ENCODE results near the gene RPS15.
"Not testable (repeated sequence)": the region's sequence is repeated elsewhere in the genome, so short reads cannot be mapped to it uniquely, and the experiment has no call there.

The RPS15 gene

DNA sequence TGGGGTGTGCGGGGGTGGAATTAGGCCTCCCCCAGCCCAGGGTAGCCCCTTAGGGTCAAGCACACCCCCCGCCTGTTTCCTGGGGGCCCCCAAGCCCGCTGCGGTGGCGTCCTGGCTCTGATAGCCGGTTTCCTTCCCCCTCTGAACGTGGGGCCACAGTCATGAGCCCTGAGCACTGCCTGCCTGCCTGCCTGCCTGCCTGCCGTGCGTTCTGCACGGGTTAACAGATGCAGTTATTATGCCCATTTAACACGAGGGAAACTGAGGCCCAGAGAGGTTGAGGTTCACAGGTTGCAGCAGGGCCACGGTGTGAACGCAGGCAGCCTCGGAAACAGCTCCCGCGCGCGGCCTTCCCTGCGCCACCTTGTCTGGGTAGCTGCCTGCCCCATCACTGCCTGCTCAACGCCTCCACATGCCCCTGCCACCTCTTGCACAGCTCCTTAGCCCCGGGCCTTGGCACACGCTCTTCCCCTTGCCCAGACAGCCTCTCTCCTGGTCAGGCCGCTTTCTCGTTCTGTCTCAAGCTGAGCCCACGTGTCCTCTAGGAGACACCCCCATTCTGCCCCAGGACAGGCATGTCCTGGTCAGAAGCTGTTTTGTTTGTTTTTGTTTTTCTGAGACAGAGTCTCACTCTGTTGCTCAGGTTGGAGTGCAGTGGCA is 35.7 kb upstream of the RPS15 start:
- no peak for DNase-seq (ENCODE audit: low read depth)

GRCh38 chr19:1406774-1407527 is 31.2 kb upstream of the RPS15 start:
- peak; percentile 97 for DNase-seq (ENCODE audit: low read depth)

DNA sequence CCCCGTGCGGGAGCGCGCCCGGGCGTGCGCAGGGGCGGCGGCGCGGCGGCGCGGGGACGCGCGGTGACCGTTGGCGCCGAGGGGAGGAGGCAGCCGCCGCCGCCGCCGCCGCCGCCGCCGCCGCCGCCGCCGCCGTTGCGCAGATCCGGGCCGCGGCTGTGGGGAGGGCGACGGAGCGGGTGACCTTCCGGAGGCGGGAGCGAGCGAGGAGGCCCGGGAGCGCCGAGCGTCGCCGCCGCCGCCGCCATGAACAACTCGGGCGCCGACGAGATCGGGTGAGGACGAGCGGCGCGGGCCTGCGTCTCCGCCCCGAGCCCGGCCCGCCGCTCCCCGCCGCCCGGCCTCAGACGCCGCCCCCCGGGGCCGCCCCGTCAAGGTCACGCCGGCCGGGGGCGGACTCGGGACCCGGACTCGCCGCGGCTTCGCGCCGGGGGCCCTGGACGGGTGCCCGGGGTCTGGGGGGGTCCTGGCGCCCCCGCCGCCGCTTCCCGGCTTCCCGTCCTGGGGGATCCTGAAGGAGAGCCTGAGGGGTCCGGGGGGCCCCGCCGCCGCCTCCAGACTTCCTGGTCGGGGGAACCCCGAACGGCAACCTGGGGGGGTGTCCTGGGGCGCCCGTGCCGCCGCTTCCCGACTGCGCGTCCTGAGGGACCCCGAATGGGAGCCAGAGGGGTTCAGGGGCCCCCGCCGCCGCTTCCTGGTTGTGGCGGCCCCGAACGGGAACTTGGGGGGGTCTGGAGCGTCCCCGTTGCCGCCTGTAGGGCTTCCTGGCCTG is 30.5 kb upstream of the RPS15 start, which contains the start of gene DAZAP1:
DAZAP1 (plus strand) TSS at position 59 of the 772 bp plus-strand sequence; CDS start at position 247, 188 bp downstream.
- DNase-seq (ENCODE audit: low read depth), result no peak

DNA sequence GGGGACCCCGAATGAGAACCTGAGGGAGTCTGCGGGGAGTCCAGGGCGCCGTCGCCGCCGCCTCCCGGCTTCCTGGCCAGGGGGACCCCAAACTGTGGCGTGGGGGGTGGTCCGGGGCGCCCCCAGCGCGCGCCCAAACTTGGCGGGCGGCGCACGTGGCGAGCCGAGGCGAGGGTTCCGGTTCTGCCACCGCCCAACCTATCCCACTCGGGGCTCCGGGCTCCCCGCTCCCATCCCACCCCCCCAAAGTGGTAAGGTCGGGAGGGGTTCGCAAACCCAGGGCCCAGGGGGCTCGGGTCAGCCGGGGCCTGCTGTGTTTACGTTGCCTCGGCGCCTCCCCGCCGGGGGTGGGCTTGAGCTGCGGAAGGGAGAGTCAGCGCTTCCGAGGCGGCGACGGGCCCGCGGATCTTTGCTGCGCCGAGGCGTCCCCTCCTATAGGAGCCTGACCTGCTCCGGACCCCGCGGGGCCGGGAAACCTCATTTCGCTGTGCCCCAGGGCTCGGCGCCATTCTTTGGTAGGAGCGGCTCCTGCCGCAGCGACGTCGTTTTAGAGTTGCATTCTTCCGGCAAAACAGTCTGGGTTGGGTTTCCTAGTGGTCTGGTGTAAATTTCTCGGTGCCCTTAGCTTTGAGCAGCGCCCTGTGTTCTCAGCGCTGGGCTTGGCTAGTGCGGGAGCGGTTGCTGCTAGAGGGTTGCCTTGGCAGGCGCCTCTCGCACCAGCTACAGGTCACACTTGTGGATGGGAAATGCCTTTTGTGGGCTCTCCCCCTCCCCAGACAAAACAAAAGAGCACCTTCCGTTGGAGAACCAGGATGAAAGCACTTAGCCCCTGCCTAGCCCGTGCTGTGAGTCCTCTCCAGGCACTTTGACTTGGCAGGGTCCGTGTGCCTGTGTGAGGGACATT is 29.6 kb upstream of the RPS15 start:
- DNase-seq (ENCODE audit: low read depth), result no peak

DNA sequence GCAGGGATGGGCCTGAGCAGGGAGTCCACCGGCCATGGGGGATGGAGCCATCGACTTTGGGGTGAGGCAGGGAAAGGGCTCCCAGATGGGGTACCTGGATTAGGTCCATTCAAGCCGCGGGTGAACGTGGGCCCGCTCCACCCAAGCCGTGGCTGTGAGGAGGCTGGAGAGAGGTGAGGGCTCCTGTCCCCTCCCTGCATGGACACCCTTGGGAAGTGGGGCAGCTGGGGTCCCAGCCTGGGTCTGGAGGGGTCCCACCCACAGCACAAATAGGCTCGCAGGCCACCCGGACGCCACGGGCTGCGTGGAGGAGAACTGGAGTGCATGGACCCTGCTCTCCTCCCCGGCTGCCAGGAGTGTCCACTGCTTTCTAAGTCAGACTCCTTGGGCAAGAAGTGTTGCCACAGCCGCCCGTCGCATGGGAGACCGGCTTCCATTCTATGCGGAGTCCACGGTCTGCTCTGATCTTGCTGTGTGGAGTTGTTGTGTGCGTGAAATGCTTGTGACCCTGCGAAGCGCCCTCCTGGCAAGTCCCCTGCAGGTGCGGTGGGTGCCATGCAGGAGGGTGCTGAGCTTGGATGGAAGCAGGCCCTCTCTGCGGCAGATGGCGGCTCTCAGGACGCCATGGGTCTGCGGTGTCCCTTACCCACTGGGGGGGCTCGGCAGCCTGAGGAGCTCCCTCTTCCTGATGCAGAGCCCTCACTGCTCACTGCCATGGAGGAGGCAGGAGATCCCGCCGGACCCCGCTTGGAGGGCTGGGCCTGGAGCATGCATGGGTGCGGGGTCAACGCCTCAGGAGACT is 28.8 kb upstream of the RPS15 start:
- DNase-seq (ENCODE audit: low read depth), result no peak

DNA sequence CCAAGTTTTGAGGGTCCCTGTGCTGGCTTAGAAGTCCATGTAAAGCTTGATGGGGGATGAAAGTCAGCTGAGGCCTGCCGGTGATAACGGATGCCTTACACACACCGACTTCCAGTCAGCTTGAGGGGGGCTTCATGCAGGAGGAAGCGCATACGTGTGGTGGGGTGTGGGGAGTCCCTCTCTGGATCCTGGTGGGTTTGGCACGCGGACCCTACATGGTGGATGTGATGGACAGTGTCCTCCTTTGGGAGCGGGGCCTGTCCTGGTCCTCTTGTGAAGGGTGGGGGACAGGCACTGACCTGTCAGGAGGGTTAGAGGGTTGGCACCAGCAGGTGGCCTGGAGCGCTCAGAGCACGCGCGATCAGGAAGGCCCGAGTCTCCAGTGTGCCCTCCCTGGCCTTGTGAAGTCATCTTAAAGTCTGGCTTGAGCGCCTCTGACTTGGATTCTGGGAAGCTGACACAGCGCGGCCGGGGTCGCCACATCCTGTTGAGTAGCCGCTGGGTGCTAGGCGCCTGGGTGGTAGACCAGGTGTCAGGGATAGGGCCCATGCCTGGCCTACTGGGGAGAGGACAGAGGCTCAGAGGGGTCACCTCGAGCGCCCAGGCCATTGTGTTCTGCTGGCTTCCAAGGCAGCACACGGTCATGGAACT is 27.9 kb upstream of the RPS15 start:
- DNase-seq (ENCODE audit: low read depth), result no peak

GRCh38 chr19:1410789-1411188 is 27.4 kb upstream of the RPS15 start:
- DNase-seq (ENCODE audit: low read depth), result no peak

GRCh38 chr19:1411255-1412191 is 26.7 kb upstream of the RPS15 start:
- no peak for DNase-seq (ENCODE audit: low read depth)

DNA sequence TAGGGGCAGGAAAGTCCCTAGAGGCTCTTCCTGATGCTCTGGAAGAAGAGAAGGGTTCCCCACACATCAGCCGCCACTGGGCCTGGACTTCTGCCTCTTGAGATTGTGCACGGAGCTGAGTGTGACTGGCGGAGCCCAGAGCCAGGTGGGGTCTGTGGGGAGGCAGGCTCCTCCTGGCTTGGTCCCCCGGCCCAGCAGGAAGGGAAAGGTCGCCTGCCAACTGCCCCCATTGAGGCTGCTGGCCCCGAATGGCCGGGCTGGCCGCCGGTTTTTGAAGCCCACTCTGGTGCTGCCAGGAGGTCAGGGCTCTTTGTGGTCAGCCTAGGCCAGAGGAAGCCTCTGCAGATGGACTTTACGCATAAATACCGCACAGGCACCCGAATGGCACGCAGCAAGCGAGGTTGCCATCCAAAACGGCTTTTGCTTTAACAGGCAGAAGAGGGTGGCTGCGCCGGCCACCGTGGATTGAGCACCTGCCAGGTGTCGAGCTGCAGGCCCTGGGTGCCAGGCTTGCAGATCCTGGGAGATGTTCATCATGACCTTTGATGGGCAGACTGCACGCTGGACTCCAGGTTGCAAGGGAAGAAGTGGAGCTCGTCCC is 25.8 kb upstream of the RPS15 start:
- no peak for DNase-seq (ENCODE audit: low read depth)

DNA sequence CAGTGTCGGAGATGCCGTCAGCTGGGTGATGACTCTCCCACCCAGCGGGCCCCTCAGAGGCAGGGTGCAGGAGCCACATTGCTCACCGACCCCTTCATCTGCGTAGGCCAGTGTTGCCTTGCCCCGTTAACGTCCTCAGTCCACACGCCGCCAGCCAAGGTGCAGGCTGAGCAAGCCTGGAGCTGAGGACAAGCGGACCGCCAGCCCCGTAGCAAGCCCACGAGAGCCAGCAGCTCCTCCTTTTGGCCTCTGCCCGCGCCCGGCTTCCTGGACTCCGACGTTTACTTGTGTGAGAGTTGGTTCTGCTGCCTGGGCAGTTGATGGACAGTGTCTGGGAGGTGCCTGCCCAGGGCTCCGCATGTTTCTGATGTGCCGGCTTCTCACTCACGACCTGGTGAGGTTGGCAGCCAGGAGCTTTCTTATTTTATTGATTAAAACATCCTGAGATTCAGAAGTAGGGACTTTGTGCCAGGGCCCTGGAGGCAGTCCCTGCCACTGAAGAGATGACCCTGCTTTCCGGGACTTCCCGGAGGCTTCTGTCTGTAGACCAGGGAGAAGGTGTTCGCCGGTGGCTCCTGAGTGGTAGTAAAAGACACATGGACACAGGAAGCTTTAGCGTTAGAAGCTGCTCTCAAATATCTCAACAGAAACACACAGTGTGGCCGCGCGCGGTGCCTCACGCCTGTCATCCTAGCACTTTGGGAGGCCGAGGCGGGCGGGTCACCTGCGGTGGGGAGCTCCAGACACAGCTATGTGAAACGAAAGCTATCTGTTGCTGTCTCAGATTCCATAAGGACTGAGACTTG is 25.0 kb upstream of the RPS15 start:
- no peak for DNase-seq (ENCODE audit: low read depth)

DNA sequence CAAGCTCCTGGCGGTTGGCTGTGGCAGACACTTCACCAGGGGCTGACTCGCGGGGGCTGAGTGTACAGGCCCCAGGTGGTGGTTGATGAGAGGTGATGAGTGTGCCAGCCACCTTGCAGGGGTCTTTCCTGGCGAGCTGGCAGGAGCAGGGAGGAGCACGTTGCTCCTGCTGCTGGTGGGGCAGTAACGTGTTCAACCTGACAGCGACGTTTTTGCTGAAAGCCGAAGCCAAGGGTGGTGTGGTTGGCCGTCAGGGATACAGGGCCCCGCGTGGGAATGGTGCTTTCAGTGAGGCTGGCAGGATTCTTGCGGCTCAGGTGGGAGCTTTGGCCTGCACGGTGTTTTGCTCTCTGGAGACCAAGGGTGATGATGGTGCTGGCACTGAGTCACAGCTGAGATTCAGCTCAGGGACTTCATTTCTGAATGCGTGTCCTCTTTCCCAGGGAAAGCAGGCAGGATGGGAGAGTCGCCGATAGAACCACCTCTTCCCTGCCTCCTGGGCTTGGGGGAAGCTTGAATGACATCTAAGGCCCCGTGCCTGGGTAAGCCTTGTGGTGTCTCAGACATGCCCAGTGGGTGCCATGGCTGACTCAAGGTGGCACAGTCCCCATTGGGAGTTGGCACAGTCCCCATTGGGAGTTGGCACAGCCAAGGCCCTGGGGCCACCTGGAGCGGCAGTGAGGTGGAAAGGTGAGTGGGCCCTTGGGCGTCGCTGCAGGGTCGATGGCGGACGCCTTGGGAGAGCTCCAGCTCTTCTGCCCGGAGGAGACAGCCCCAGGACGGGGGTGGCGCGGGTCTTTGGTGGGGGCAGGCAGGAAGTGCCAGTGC is 22.0 kb upstream of the RPS15 start:
- DNase-seq (ENCODE audit: low read depth), result no peak

DNA sequence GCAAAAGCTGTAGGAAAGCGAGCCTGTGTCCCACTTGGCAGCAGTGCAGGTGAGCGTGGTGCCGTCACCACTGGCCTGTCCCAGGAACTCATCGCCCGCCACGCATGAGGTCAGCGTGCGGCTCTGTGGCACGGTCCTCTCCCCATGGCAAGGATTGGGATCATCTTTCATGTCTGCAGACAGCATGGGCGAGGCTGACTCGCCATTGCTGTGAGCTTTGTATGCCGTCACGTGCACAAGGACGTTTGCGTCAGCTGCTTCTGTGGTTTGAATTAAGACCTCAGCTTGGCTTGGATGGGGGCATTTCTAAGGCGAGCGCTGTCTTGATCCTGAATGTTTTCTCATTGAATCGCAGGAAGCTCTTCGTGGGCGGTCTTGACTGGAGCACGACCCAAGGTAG is 21.1 kb upstream of the RPS15 start:
- no peak for DNase-seq (ENCODE audit: low read depth)

GRCh38 chr19:1417681-1418495 is 20.3 kb upstream of the RPS15 start:
- DNase-seq (ENCODE audit: low read depth), result no peak

- DNase-seq (ENCODE audit: low read depth), result no peak
Measured at GRCh38 chr19:1418496-1418775, 19.8 kb upstream of the RPS15 start.

DNA sequence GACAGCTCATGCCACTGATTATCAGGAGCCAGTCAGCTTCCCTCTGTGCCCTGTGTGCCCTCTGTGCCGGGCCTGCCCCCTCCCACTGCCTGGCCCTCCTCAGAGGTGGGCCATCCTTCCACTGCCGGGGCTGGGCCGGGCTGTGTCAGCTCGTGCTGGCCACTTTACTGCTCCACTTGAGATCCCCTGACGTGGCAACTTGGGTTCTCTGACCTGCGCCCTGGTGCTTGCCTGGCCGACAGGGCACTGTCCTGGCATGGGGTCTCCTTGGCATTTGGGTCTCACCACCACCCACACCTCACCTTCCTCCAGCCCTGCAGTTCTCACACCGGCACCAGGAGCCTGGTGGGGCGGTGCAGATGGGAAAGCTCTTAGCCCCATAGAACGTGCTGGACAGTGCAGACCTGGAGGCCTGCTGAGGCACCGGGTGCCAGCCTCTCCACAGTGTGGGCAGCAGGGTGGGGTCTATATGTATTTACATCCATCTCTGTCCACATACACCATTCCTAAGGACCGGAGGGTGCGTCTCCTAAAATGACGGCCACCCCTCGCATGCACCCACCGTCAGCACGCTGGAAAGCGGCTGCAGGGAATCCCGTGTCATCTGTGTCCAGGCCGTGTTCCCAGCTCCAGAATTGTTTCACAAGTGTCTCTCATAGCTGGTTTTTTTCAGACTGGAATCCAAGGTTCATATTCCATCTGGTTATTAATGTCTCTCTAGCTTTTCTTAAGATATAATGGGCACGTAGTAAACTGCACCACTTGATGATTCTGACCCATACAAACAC is 19.1 kb upstream of the RPS15 start:
- DNase-seq (ENCODE audit: low read depth), result no peak

GRCh38 chr19:1420085-1420484 is 18.1 kb upstream of the RPS15 start:
- not testable (repeated sequence) for DNase-seq (ENCODE audit: low read depth)
